ENCODE data around the gene BTBD9. TPM values are rescaled to one million over a fixed set of nuclear protein-coding genes. Genes with fewer than 3 reads are reported as not detected.

BTBD9 gene
- total RNA-seq, 2 donors from 2014 or later: 30.1 to 45.8 TPM

DNA sequence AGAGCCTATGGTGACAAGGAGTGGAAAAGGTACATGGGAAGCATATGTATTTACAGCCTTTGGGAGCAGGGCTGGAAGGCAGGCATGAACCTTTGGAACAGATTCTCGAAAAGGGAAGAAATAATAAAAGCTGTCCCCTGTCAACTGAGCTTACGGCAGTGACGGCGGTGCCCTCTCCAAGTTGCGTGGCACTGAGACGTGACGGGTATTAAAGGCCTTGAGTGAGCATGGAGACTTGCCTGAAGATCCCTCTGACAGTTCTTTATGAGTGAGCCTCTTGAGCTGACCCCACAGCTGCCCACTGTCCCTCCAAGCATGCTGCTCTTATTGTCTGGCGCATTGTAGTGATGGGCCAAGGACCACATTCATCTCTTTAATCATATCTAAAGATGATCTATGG, 431.7 kb downstream of the BTBD9 start:
- Histone ChIP-seq H3K27me3 (replicated peaks; ENCODE audit: insufficient read depth) (no peaks in the 10 kb centered on the region), H3K4me3 (no peak overlapping the region), H3K9me3 (no peaks in the 10 kb centered on the region), H3K4me1 (ENCODE audit: control insufficient read depth in 1 of 2, low read depth in 2 of 2) (peaks cover 10 to 27% of the 10 kb centered on the region in 2 donors), H3K27ac (no peak overlapping the region), H3K36me3 (no peaks in the 10 kb centered on the region)
- no peak for ATAC-seq (ENCODE audit: insufficient number of reproducible peaks, low FRiP score, low read depth)
- TF ChIP-seq, protein P1, sequence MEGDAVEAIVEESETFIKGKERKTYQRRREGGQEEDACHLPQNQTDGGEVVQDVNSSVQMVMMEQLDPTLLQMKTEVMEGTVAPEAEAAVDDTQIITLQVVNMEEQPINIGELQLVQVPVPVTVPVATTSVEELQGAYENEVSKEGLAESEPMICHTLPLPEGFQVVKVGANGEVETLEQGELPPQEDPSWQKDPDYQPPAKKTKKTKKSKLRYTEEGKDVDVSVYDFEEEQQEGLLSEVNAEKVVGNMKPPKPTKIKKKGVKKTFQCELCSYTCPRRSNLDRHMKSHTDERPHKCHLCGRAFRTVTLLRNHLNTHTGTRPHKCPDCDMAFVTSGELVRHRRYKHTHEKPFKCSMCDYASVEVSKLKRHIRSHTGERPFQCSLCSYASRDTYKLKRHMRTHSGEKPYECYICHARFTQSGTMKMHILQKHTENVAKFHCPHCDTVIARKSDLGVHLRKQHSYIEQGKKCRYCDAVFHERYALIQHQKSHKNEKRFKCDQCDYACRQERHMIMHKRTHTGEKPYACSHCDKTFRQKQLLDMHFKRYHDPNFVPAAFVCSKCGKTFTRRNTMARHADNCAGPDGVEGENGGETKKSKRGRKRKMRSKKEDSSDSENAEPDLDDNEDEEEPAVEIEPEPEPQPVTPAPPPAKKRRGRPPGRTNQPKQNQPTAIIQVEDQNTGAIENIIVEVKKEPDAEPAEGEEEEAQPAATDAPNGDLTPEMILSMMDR (IDR thresholded peaks at IDR 0.05): no peak
- no peak for DNase-seq (ENCODE audit: low spot score)

DNA sequence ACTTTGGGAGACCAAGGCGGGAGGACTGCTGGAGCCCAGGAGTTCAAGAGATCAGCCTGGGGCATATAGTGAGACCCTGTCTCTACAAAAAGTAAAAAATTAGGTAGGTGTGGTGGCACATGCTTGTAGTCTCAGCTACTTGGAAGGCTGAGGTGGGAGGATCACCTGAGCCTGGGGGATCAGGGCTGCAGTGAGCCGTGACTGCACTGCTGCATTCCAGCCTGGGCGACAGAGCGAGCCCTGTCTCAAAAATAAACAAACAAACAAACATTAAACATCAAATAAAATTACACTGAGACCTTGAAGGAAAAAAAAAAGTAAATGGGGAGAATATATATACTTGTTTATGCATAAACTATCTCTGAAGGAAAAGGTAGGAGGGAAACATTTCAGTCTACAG, 432.4 kb downstream of the BTBD9 start:
- peaks cover 6 to 21% of the 10 kb centered on the region in 2 donors for H3K4me1 ChIP-seq (ENCODE audit: control insufficient read depth in 1 of 2, low read depth in 2 of 2)
- H3K27ac ChIP-seq: no peak overlapping the region
- ATAC-seq (ENCODE audit: insufficient number of reproducible peaks, low FRiP score, low read depth) (no peak), DNase-seq (ENCODE audit: low spot score) (no peak)
- TF ChIP-seq, protein P1 (IDR thresholded peaks at IDR 0.05): no peak
- no peak overlapping the region for H3K4me3 ChIP-seq
- no peaks in the 10 kb centered on the region for H3K9me3 ChIP-seq
- no peaks in the 10 kb centered on the region for H3K27me3 ChIP-seq (replicated peaks; ENCODE audit: insufficient read depth)
- no peaks in the 10 kb centered on the region for H3K36me3 ChIP-seq

DNA sequence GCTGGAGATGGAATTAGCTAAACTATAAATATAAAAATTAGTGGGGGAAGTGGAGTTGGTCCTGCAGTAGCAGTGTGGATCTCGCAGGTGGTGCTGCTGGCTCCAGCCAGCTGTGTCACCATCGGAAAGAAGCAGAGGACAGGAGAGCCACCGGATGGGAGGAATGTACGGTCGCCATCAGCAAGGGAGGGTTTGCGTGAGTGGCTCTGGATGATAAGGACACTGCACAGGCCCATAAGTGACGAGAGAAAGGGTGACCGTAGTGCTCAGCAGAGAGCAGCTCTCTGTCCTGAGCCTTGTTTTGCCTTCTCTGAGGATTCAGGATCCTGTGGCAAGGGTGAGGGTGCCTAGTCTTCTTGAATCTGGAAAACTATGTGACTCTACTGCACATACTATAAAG, 441.5 kb downstream of the BTBD9 start:
- Histone ChIP-seq H3K27me3 (replicated peaks; ENCODE audit: insufficient read depth) (no peaks in the 10 kb centered on the region), H3K4me1 (ENCODE audit: control insufficient read depth in 1 of 2, low read depth in 2 of 2) (no peaks in the 10 kb centered on the region), H3K36me3 (no peaks in the 10 kb centered on the region), H3K4me3 (no peak overlapping the region), H3K27ac (no peak overlapping the region), H3K9me3 (no peaks in the 10 kb centered on the region)
- no peak for DNase-seq (ENCODE audit: low spot score)
- TF ChIP-seq, protein P1 (IDR thresholded peaks at IDR 0.05): no peak
- ATAC-seq (ENCODE audit: insufficient number of reproducible peaks, low FRiP score, low read depth): no peak

DNA sequence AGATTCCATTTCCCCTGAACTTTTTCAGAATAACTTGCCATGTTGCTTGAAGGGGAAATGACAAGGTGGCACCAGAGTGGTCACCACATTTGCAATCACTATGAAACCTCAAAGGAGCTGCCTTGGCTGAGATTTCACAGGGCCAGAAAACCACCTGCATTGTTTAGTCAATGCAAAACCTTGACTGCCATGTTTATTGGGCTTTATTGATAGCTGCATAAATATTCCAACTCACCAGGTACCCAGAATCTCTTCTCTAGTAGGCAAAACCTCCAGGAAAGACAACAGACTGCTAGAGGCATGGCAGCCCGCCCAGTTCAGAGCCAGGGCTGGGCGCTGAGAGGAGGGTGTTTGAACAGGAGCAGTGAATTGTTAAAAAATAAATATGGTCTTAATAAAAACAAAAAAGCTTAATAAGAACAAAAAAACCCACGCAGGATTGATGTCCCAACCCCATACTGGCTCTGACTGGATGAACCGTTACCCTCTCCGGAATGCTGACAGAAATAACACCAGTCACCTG, 444.6 kb downstream of the BTBD9 start:
- H3K27ac ChIP-seq: no peak overlapping the region
- H3K4me3 ChIP-seq: no peak overlapping the region
- H3K27me3 ChIP-seq (replicated peaks; ENCODE audit: insufficient read depth): no peaks in the 10 kb centered on the region
- H3K4me1 ChIP-seq (ENCODE audit: control insufficient read depth in 1 of 2, low read depth in 2 of 2): no peaks in the 10 kb centered on the region
- TF ChIP-seq, protein P1 (IDR thresholded peaks at IDR 0.05): no peak
- no peaks in the 10 kb centered on the region for H3K9me3 ChIP-seq
- DNase-seq (ENCODE audit: low spot score) (no peak), ATAC-seq (ENCODE audit: insufficient number of reproducible peaks, low FRiP score, low read depth) (no peak)
- no peaks in the 10 kb centered on the region for H3K36me3 ChIP-seq

DNA sequence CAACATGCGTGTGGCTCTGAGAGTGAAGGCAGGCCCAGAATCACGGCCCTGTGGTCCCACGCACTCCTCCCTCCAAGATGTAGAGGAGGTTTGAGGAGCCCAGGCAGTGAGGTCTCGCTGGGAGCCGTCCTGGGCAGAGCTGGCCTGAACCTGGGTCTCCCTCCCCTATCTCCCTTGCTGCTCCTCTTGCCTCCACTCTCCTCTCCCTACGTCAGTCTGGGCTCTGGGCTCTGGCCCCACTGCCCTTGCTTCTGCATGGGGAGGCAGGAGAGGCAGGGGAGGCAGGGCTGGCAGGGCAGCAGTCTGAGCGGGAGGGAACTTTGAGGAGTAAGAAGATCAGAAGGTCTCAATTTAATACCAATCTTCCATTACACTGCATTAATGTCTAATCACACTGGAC, 445.1 kb downstream of the BTBD9 start:
- DNase-seq (ENCODE audit: low spot score): no peak
- no peak overlapping the region for H3K4me3 ChIP-seq
- no peaks in the 10 kb centered on the region for H3K9me3 ChIP-seq
- H3K27ac ChIP-seq: no peak overlapping the region
- H3K36me3 ChIP-seq: no peaks in the 10 kb centered on the region
- TF ChIP-seq, protein P1 (IDR thresholded peaks at IDR 0.05): no peak
- no peaks in the 10 kb centered on the region for H3K4me1 ChIP-seq (ENCODE audit: control insufficient read depth in 1 of 2, low read depth in 2 of 2)
- ATAC-seq (ENCODE audit: insufficient number of reproducible peaks, low FRiP score, low read depth): no peak
- no peaks in the 10 kb centered on the region for H3K27me3 ChIP-seq (replicated peaks; ENCODE audit: insufficient read depth)

Data from thoracic aorta (tissue), 2 donors.